Stomach smooth muscle (tissue), 2 donors: Measurements from ENCODE around the gene AADACL4.

ENCODE experiments used
- H3K27ac ChIP-seq: one replicate; pipeline ENCODE4 v1.7.0; 2013; ENCODE audit warnings: mild to moderate bottlenecking, low read length, inconsistent platforms
- H3K27me3 ChIP-seq, 2 donors: one replicate each; pipeline ENCODE4 v1.7.0; 2013; ENCODE audit warnings: low read length in 2 of 2; ENCODE audit not compliant: insufficient read depth in 2 of 2, control insufficient read depth in 1 of 2
- H3K36me3 ChIP-seq, 2 donors: one replicate each; pipeline ENCODE4 v1.7.0; 2013; ENCODE audit warnings: low read length in 2 of 2; ENCODE audit not compliant: control insufficient read depth in 2 of 2, insufficient read depth in 2 of 2
- H3K4me1 ChIP-seq: one replicate; pipeline ENCODE4 v1.7.0; 2013; ENCODE audit warnings: low read length; ENCODE audit not compliant: control insufficient read depth, insufficient read depth
- H3K4me3 ChIP-seq, 2 donors: one replicate each; pipeline ENCODE4 v1.7.0; 2013; ENCODE audit warnings: low read length in 2 of 2
- H3K9ac ChIP-seq, 2 donors: one replicate each; pipeline ENCODE4 v1.7.0; 2013; ENCODE audit warnings: low read length in 2 of 2, mild to moderate bottlenecking in 1 of 2
- H3K9me3 ChIP-seq, 2 donors: one replicate each; pipeline ENCODE4 v1.7.0; 2013; ENCODE audit warnings: low read length in 2 of 2; ENCODE audit not compliant: control insufficient read depth in 2 of 2
- donor health status: healthy.
- donor health status: Pancreatic carcinoma.

The AADACL4 gene

DNA sequence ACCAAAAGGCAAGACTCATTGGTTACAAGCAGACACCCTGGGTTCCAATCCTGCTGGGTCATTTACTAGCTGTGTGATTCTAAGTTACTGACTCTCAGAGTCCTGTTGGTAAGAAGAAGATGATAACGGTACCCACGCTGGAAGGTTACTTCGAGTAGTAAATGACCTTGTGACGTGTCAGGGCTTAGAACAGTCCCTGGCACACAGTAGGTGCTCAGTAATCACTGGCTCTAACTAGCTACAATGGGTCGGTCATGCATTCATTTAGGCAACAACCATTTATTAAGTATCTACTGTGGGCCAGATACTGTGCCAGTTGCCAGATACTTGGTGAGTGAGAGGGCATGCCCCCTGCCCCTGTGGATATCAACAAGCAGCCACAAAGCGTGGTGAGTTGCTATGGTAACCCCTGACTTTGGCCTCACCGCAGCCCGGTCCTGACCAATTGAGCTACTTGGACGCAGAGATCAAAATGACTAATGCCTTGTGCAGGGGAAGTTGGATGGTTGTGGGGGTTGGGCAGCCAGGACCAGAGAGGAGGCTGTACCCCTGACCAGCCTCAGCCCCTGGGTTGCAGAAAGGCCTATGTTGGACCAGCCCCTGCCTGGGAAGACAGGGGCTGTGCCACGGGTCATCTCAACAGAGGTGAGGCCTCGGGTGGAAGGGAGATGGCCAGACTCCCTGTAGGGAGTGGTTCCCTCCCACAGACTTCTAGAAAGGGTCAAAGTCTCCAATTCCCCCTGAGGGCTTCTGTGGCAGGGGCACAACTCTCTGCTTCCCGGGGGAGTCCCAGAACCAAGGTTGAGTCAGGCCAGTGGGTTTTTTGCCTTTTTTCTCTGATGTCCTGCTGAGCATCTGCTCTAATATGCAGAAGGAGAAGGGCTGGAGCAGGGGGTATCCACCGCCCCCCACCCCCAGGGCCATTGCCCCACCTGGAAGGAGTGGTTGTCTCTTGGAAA lies 41.9 kb upstream of the AADACL4 start:
- peak overlapping the region; percentile 41 for H3K27ac ChIP-seq
- no peak overlapping the region for H3K4me3 ChIP-seq

GRCh38 chr1:12602659-12603024 lies 41.2 kb upstream of the AADACL4 start:
- Histone ChIP-seq H3K27ac (no peak overlapping the region), H3K27me3 (no peaks in the 10 kb centered on the region), H3K4me1 (peaks cover 64% of the 10 kb centered on the region), H3K36me3 (peaks cover 0 to 5% of the 10 kb centered on the region in 2 donors), H3K9ac (no peak overlapping the region), H3K9me3 (no peaks in the 10 kb centered on the region), H3K4me3 (no peak overlapping the region)

More for the DNA sequence above, 41.9 kb upstream of the AADACL4 start:
- H3K9me3 ChIP-seq, result no peaks in the 10 kb centered on the region
- peaks cover 70% of the 10 kb centered on the region for H3K4me1 ChIP-seq
- peaks cover 0 to 3% of the 10 kb centered on the region in 2 donors for H3K36me3 ChIP-seq
- H3K27me3 ChIP-seq, result no peaks in the 10 kb centered on the region
- no peak overlapping the region for H3K9ac ChIP-seq

GRCh38 chr1:12603224-12603623 lies 40.7 kb upstream of the AADACL4 start:
- H3K27me3 ChIP-seq, result no peaks in the 10 kb centered on the region
- no peaks in the 10 kb centered on the region for H3K9me3 ChIP-seq
- H3K27ac ChIP-seq, result no peak overlapping the region
- H3K4me1 ChIP-seq, result peaks cover 58% of the 10 kb centered on the region
- H3K36me3 ChIP-seq, result peaks cover 0 to 5% of the 10 kb centered on the region in 2 donors
- no peak overlapping the region for H3K9ac ChIP-seq
- no peak overlapping the region for H3K4me3 ChIP-seq

- Histone ChIP-seq H3K9ac (no peak overlapping the region), H3K9me3 (no peaks in the 10 kb centered on the region), H3K36me3 (peaks cover 0 to 5% of the 10 kb centered on the region in 2 donors), H3K27ac (peak overlapping the region; percentile 24), H3K27me3 (no peaks in the 10 kb centered on the region), H3K4me3 (no peak overlapping the region), H3K4me1 (peaks cover 48% of the 10 kb centered on the region)
Observed at GRCh38 chr1:12604114-12604874, 39.6 kb upstream of the AADACL4 start.

GRCh38 chr1:12604986-12605385 lies 38.9 kb upstream of the AADACL4 start:
- Histone ChIP-seq H3K27me3 (no peaks in the 10 kb centered on the region), H3K4me1 (peaks cover 41% of the 10 kb centered on the region), H3K9me3 (no peaks in the 10 kb centered on the region), H3K27ac (no peak overlapping the region), H3K36me3 (peaks cover 0 to 2% of the 10 kb centered on the region in 2 donors), H3K4me3 (no peak overlapping the region), H3K9ac (no peak overlapping the region)

DNA sequence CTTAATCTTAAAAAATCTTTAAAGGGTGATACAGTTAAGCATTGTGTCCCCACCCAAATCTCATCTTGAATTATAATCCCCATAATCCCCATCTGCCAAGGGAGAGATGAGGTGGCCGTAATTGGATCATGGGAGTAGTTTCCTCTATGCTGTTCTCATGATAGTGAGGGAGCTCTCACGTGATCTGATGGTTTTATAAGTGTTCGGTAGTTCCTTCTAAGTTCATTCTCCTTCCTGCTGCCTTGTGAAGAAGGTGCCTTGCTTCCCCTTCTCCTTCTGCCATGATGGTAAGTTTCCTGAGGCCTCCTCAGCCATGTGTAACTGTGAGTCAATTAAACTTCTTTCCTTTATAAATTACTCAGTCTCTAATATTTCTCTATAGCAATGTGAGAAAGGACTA lies 36.6 kb upstream of the AADACL4 start:
- no peaks in the 10 kb centered on the region for H3K9me3 ChIP-seq
- H3K9ac ChIP-seq, result no peak overlapping the region
- no peak overlapping the region for H3K27ac ChIP-seq
- peaks cover 0 to 12% of the 10 kb centered on the region in 2 donors for H3K36me3 ChIP-seq
- H3K4me3 ChIP-seq, result no peak overlapping the region
- H3K27me3 ChIP-seq, result no peaks in the 10 kb centered on the region
- H3K4me1 ChIP-seq, result peaks cover 19% of the 10 kb centered on the region

DNA sequence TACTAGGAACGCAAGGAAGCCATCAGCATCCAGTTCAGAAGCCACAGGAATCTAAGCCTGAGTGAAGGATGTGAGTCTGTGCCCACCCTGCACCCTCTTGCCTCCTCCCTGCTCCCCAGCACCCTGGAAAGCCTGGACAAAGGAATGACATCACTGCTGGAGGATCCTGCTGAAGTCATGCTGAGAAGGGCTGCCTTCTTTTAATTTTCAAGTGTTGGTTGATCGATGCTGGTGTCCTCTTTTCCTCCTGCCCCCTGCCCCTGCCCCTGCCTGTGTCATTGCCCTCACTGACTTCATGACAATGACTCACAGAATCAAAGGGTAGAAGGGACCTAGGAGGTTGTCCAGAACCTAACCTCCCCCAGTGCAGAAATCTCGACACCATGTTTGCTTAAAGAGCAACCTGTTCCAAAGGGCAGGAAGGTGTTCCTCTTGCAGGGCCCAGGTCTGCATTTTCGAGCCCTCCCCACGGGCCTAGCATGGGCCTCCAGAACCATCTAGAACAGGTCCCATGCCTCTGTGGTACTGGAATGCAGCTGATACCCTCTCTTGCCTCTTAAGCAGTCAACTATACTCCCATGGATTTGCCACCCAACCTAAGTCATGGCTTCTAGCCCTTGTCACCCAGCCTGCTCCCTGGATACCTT lies 35.5 kb upstream of the AADACL4 start:
- Histone ChIP-seq H3K4me3 (no peak overlapping the region), H3K9ac (no peak overlapping the region), H3K27ac (no peak overlapping the region)

DNA sequence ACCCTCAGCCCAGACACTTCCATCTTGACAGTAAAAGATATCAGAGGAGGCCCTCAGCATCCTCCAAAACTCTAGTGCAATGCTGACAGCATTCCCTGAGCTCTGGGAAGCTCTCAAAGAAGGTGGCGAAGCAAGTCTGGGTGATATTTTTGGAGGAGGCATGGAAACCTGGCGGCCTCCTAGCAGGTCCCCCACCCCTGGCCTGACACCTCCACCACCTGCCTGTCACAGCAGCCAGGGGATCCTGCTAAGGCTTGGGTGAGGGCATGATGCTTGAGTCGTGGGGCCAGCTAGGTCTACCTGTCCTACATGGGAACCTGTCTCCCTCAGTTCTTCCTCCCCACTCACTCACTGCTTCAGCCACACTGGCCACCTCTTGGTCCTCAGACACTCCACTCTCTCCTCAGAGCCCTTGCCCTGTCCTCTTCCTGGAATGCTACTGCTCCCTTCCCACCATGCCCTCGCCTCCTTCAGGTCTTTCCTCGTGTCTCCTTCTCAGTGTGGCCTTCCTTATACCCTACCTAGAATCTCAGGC lies 34.3 kb upstream of the AADACL4 start:
- Histone ChIP-seq H3K27ac (no peak overlapping the region), H3K4me3 (no peak overlapping the region), H3K4me1 (peaks cover 6% of the 10 kb centered on the region), H3K9me3 (no peaks in the 10 kb centered on the region), H3K9ac (no peak overlapping the region), H3K36me3 (peaks cover 0 to 14% of the 10 kb centered on the region in 2 donors), H3K27me3 (no peaks in the 10 kb centered on the region)

More for the DNA sequence above, 35.5 kb upstream of the AADACL4 start:
- Histone ChIP-seq H3K9me3 (no peaks in the 10 kb centered on the region), H3K36me3 (peaks cover 0 to 14% of the 10 kb centered on the region in 2 donors), H3K4me1 (peaks cover 11% of the 10 kb centered on the region), H3K27me3 (no peaks in the 10 kb centered on the region)

GRCh38 chr1:12610305-12610935 lies 33.5 kb upstream of the AADACL4 start:
- Histone ChIP-seq H3K27me3 (no peaks in the 10 kb centered on the region), H3K4me1 (peaks cover 15% of the 10 kb centered on the region), H3K27ac (no peak overlapping the region), H3K9me3 (no peaks in the 10 kb centered on the region), H3K4me3 (no peak overlapping the region), H3K36me3 (peaks cover 0 to 14% of the 10 kb centered on the region in 2 donors), H3K9ac (no peak overlapping the region)

DNA sequence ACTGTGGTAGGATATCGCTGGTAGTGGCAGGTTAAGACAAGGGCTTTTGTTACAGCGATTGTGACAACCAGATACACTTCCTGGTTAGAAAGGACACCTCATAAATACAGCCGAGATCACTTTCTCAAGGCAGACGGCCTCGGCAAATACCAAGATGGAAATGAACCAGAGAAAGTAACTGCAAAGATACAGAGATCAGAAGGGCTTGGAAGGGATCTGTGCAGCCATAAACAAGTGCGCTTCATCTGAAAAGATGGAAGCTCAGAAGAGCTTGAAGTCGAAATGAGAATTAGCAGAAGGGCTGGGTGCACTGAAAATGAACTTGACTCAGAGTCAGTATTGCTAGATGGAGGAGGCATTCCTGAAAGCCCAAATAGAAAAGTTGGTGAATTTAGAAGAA lies 32.9 kb upstream of the AADACL4 start:
- no peaks in the 10 kb centered on the region for H3K9me3 ChIP-seq
- peaks cover 20% of the 10 kb centered on the region for H3K4me1 ChIP-seq
- no peaks in the 10 kb centered on the region for H3K27me3 ChIP-seq
- H3K9ac ChIP-seq, result no peak overlapping the region
- H3K36me3 ChIP-seq, result peaks cover 0 to 14% of the 10 kb centered on the region in 2 donors
- H3K4me3 ChIP-seq, result no peak overlapping the region
- no peak overlapping the region for H3K27ac ChIP-seq
